K562 (cell line): ENCODE measurements around the gene ARFGEF2. TPM values are rescaled to one million over a fixed set of nuclear protein-coding genes. Genes with fewer than 3 reads are reported as not detected.

Experiments
- ATAC-seq: fragments of 200-7000 bp; cut with Tn5 transposase; 3 replicates; pipeline ENCODE4 v1.9.1; 2020; ENCODE audit warnings: moderate library complexity
- BruUV-seq: library from RNA; stranded (reverse); fragments of 400-500 nt; replicated peaks from 2 replicates; lab custom pipeline; 2021; lab: Mats Ljungman, UMichigan
- CTCF ChIA-PET: fragments of 300-600 bp; formaldehyde crosslinking; extraction: SDS; loops from one replicate; lab custom pipeline; 2021; ENCODE audit warnings: low intra/inter-chr PET ratio; lab: Yijun Ruan, JAX
- POLR2A ChIA-PET: fragments of 300-600, 350-650 bp; sonication (Branson Sonifier 250); formaldehyde crosslinking; extraction: SDS; loops from one replicate; lab custom pipeline; 2021; ENCODE audit warnings: antibody characterized with exemption, inconsistent platforms; lab: Yijun Ruan, JAX
- DNase-seq, 4 experiments: peaks; one replicate each; pipeline versions ENCODE4 v3.0.0 to v3.0.0-alpha.2; 2011 to 2018; ENCODE audit warnings: low spot score in 3 of 4, mixed read lengths in 3 of 4; ENCODE audit errors: extremely low read depth in 1 of 4
- FAIRE-seq: peaks from 2 replicates; lab custom pipeline; 2011; peaks lifted over from hg19 to GRCh38; lab: Jason Lieb, UNC
- H2AFZ ChIP-seq: 2 replicates; pipeline ENCODE4 v1.6.0; 2011; ENCODE audit warnings: low read depth, low read length, control low read depth, inconsistent platforms
- H3K27ac ChIP-seq: fragments of 200-600 bp; 3 replicates; pipeline ENCODE4 v1.8.0; 2011; ENCODE audit warnings: low read depth, mild to moderate bottlenecking, control low read depth, inconsistent platforms, low read length, moderate library complexity, mixed read lengths; ENCODE audit errors: extremely low read depth
- H3K27me3 ChIP-seq, 2 experiments: fragments of 300-600 bp in 1 of 2; 2 replicates in 1 of 2; 3 replicates in 1 of 2; pipeline versions ENCODE4 v1.6.0 to v1.8.0; 2011; ENCODE audit warnings: inconsistent platforms in 2 of 2, low read length in 2 of 2, mild to moderate bottlenecking in 1 of 2, mixed read lengths in 1 of 2, moderate library complexity in 1 of 2; ENCODE audit not compliant: control insufficient read depth in 2 of 2, insufficient read depth in 2 of 2
- H3K36me3 ChIP-seq: fragments of 300-600 bp; 3 replicates; pipeline ENCODE4 v1.8.0; 2011; ENCODE audit warnings: mild to moderate bottlenecking, low read length, inconsistent platforms; ENCODE audit not compliant: control insufficient read depth, insufficient read depth
- H3K4me1 ChIP-seq, 2 experiments: fragments of 200-600 bp in 1 of 2; replicated peaks in 1 of 2; 2 replicates in 1 of 2; 3 replicates in 1 of 2; pipeline versions ENCODE4 v1.5.1 to v1.8.0; 2011; ENCODE audit warnings: inconsistent platforms in 2 of 2, low read length in 2 of 2, mild to moderate bottlenecking in 1 of 2, mixed read lengths in 1 of 2, moderate library complexity in 1 of 2; ENCODE audit not compliant: control insufficient read depth in 2 of 2, insufficient read depth in 2 of 2
- H3K4me2 ChIP-seq: 2 replicates; pipeline ENCODE4 v1.6.1; 2011; ENCODE audit warnings: low read length, control low read depth, inconsistent platforms, mixed read lengths; ENCODE audit not compliant: insufficient read depth
- H3K4me3 ChIP-seq: fragments of 200-600 bp; sonication (generic), shearing (Covaris generic); 2 replicates; pipeline ENCODE4 v1.5.1; 2016; ENCODE audit warnings: control low read depth, inconsistent platforms
- H3K79me2 ChIP-seq: fragments of 200-600 bp; 3 replicates; pipeline ENCODE4 v1.8.0; 2011; ENCODE audit warnings: low read length, inconsistent platforms; ENCODE audit not compliant: control insufficient read depth, insufficient read depth
- H3K9ac ChIP-seq, 2 experiments: 2 replicates each; pipeline versions ENCODE4 v1.6.0 to v1.6.1; 2011; ENCODE audit warnings: low read depth in 2 of 2, low read length in 2 of 2, control low read depth in 1 of 2, inconsistent platforms in 1 of 2, mild to moderate bottlenecking in 1 of 2, mixed read lengths in 1 of 2; ENCODE audit not compliant: insufficient read depth in 1 of 2
- H3K9me1 ChIP-seq: one replicate; pipeline ENCODE4 v1.6.0; 2011; ENCODE audit warnings: inconsistent platforms, mild to moderate bottlenecking, low read length, moderate library complexity; ENCODE audit not compliant: control insufficient read depth, insufficient read depth
- H3K9me3 ChIP-seq: replicated peaks from 2 replicates; pipeline ENCODE4 v1.5.1; 2011; ENCODE audit warnings: low read depth, low read length, inconsistent platforms; ENCODE audit not compliant: control insufficient read depth, insufficient read depth
- H4K20me1 ChIP-seq: replicated peaks from 2 replicates; pipeline ENCODE4 v1.6.1; 2011; ENCODE audit warnings: low read length, inconsistent platforms, mixed read lengths; ENCODE audit not compliant: control insufficient read depth, insufficient read depth
- ARID2 ChIP-seq: fragments of 450-650 bp; IDR thresholded peaks from 2 replicates; pipeline ENCODE4 v1.6.1; 2017; ENCODE audit warnings: antibody characterized with exemption, mild to moderate bottlenecking
- RBM25 ChIP-seq: fragments of 200-400 bp; formaldehyde crosslinking; IDR thresholded peaks from 2 replicates; pipeline ENCODE4 v1.6.1; 2018; ENCODE audit warnings: low read length, low read depth, moderate library complexity; ENCODE audit not compliant: severe bottlenecking
- ZKSCAN3 ChIP-seq: fragments of 250-450 bp; sonication (Bioruptor Pico); IDR thresholded peaks from 2 replicates; pipeline ENCODE4 v1.4.0; 2020
- ZNF3 ChIP-seq: fragments of 250-450 bp; sonication (Bioruptor Pico); IDR thresholded peaks from 2 replicates; pipeline ENCODE4 v1.5.0; 2021; ENCODE audit warnings: mild to moderate bottlenecking, moderate library complexity
- ZNF764 ChIP-seq: fragments of 250-450 bp; sonication (Bioruptor Pico); IDR thresholded peaks from 2 replicates; pipeline ENCODE4 v1.4.0; 2020; ENCODE audit warnings: low read depth, mild to moderate bottlenecking, moderate library complexity
- in situ Hi-C: fragments of 300-500 bp; cut with MboI; formaldehyde crosslinking; loops from 4 replicates; pipeline ENCODE4 v1.15.0; 2018; ENCODE audit warnings: inconsistent platforms, mixed read lengths
- intact Hi-C: fragments of 100-400 bp; cut with micrococcal nuclease; formaldehyde crosslinking; loops from 2 replicates; pipeline ENCODE4 v1.14.2; 2022
- polyA plus RNA-seq, 8 experiments: library from polyadenylated mRNA; depleted of rRNA in 4 of 8; stranded (reverse) in 5 of 8; unstranded in 3 of 8; fragments of >200 nt; fragmentation: Nextera tagmentation in 2 of 8; fragmentation: Illumina TruSeq in 1 of 8; extraction: Ambion mirVana in 2 of 8; extraction: Trizol in 1 of 8; gene quantifications; 2 replicates each; pipeline versions ENCODE4 v1.2.1 to v1.2.3, GENCODE V29; 2011 to 2014; ENCODE audit warnings: inconsistent platforms in 1 of 8, missing spikeins in 1 of 8
- total RNA-seq, 7 experiments: library from RNA; depleted of rRNA in 6 of 7; stranded (reverse); fragments of >200 nt in 6 of 7; fragmentation: Illumina TruSeq in 2 of 7; extraction: Trizol in 2 of 7; gene quantifications; 2 replicates each; pipeline versions ENCODE4 v1.2.1 to v1.2.3, GENCODE V29; 2011 to 2021; ENCODE audit warnings: low replicate concordance in 1 of 7
- TF ChIP-seq, protein P1 (sequence below): sonication (generic); formaldehyde crosslinking; IDR thresholded peaks from 2 replicates; pipeline ENCODE4 v1.8.1; 2023; ENCODE audit warnings: missing genetic modification reagents, mild to moderate bottlenecking, borderline replicate concordance

The ARFGEF2 gene
- total and polyA plus RNA-seq, 9 of the 15 experiments (the other 6 are each of a cell fraction or from before 2014, with no cell fraction given) = 4.2 to 18.8 (median 13.7) TPM

DNA sequence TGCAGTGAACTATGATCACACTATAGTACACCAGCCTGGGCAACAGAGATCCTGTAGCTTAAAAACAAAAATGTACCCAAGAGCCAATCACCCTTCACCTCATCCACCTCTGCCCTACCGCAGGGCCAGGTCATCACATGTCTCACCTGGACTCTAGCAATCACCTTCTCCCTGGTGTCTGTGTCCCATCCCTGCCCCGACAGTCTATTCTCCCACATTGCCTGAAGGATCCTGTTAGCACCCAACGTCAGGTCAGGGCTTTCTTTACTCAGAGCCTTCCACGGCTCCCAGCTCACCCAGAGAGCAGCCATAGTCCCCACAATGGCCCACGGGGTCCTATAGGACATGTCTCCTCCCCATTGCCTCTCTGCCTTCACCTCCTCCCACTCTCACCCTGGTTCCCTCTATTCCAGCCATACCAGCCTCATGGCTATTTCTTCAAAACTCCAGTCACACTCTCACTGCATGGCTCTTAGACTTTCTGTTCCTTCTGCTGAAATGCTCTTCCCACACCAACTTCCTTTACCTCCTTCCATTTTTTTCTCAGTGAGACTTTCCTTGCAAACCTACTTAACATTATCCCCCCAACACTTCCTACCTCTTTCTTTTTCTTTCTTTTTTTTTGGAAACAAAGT lies 22.5 kb upstream of the ARFGEF2 start (continued):
- TF ChIP-seq, protein P1, sequence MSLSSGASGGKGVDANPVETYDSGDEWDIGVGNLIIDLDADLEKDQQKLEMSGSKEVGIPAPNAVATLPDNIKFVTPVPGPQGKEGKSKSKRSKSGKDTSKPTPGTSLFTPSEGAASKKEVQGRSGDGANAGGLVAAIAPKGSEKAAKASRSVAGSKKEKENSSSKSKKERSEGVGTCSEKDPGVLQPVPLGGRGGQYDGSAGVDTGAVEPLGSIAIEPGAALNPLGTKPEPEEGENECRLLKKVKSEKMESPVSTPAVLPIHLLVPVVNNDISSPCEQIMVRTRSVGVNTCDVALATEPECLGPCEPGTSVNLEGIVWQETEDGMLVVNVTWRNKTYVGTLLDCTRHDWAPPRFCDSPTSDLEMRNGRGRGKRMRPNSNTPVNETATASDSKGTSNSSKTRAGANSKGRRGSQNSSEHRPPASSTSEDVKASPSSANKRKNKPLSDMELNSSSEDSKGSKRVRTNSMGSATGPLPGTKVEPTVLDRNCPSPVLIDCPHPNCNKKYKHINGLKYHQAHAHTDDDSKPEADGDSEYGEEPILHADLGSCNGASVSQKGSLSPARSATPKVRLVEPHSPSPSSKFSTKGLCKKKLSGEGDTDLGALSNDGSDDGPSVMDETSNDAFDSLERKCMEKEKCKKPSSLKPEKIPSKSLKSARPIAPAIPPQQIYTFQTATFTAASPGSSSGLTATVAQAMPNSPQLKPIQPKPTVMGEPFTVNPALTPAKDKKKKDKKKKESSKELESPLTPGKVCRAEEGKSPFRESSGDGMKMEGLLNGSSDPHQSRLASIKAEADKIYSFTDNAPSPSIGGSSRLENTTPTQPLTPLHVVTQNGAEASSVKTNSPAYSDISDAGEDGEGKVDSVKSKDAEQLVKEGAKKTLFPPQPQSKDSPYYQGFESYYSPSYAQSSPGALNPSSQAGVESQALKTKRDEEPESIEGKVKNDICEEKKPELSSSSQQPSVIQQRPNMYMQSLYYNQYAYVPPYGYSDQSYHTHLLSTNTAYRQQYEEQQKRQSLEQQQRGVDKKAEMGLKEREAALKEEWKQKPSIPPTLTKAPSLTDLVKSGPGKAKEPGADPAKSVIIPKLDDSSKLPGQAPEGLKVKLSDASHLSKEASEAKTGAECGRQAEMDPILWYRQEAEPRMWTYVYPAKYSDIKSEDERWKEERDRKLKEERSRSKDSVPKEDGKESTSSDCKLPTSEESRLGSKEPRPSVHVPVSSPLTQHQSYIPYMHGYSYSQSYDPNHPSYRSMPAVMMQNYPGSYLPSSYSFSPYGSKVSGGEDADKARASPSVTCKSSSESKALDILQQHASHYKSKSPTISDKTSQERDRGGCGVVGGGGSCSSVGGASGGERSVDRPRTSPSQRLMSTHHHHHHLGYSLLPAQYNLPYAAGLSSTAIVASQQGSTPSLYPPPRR (CRISPR knock-in tag) = no peak
- TF ChIP-seq ZNF764 (CRISPR knock-in tag) (no peak), ZKSCAN3 (CRISPR knock-in tag) (no peak), ARID2 (no peak)

- FAIRE-seq (no peak), DNase-seq (no peak), ATAC-seq (no peak)
- no peaks in the 10 kb centered on the region for H3K36me3 ChIP-seq
- H2AFZ ChIP-seq = no peak overlapping the region
- in situ Hi-C loops (no loop called here), intact Hi-C loops (no loop called here)
- BruUV-seq = no TSS peak
- no peaks in the 10 kb centered on the region for H4K20me1 ChIP-seq
- no peak overlapping the region for H3K4me3 ChIP-seq
- no peak overlapping the region for H3K4me2 ChIP-seq
- POLR2A ChIA-PET = interaction anchor here (0.6 kb wide), 1 partner anchor 126 kb away, joined by 3 read pairs; no protein-coding TSS in a partner anchor
- TF ChIP-seq RBM25 (no peak), ZNF3 (CRISPR knock-in tag) (no peak)
- H3K4me1 ChIP-seq = no peaks in the 10 kb centered on the region
- no peaks in the 10 kb centered on the region for H3K9me3 ChIP-seq
- CTCF ChIA-PET = no interaction called here
- peaks cover 22 to 29% of the 10 kb centered on the region in 2 experiments for H3K27me3 ChIP-seq
- H3K27ac ChIP-seq = no peak overlapping the region
- H3K79me2 ChIP-seq = no peaks in the 10 kb centered on the region
- H3K9ac ChIP-seq = no peak overlapping the region
- H3K9me1 ChIP-seq = no peaks in the 10 kb centered on the region
Measured at GRCh38 chr20:48899881-48900280, 21.6 kb upstream of the ARFGEF2 start.
